H1 (cell line): Measurements from ENCODE around the gene SH3PXD2B. TPM values are rescaled to one million over a fixed set of nuclear protein-coding genes. Genes with fewer than 3 reads are reported as not detected.

Experiments used
- CTCF ChIA-PET: fragments of 300-600 bp; sonication (Branson Sonifier 250); formaldehyde crosslinking; loops from one replicate; lab custom pipeline; 2021; ENCODE audit not compliant: partially characterized antibody; lab: Charles Lee
- POLR2A ChIA-PET: fragments of 300-600 bp; sonication (Branson Sonifier 250); formaldehyde crosslinking; loops from one replicate; lab custom pipeline; 2021; ENCODE audit warnings: inconsistent platforms; ENCODE audit not compliant: partially characterized antibody; lab: Charles Lee
- DNase-seq, 2 experiments: peaks; one replicate each; pipeline versions ENCODE4 v3.0.0 to v3.0.0-alpha.2; 2010 to 2022; ENCODE audit warnings: low spot score in 2 of 2, low read depth in 1 of 2, mixed read lengths in 1 of 2
- FAIRE-seq: peaks from 2 replicates; lab custom pipeline; 2011; peaks lifted over from hg19 to GRCh38; lab: Jason Lieb, UNC
- H2AFZ ChIP-seq: 2 replicates; pipeline ENCODE4 v1.8.1; 2012; ENCODE audit warnings: low read length, inconsistent platforms
- H2AK5ac ChIP-seq: 2 replicates; pipeline ENCODE4 v1.6.1; 2013; ENCODE audit warnings: low read depth, low read length
- H2BK120ac ChIP-seq: replicated peaks from 2 replicates; pipeline ENCODE3; 2013; ENCODE audit warnings: low read depth, low read length, inconsistent platforms
- H2BK12ac ChIP-seq: 2 replicates; pipeline ENCODE4 v1.6.1; 2013; ENCODE audit warnings: low read depth, low read length
- H2BK15ac ChIP-seq: 2 replicates; pipeline ENCODE4 v1.6.1; 2013; ENCODE audit warnings: low read length
- H2BK20ac ChIP-seq: 2 replicates; pipeline ENCODE4 v1.6.1; 2013; ENCODE audit warnings: low read length
- H2BK5ac ChIP-seq: 2 replicates; pipeline ENCODE4 v1.6.1; 2013; ENCODE audit warnings: low read depth, low read length
- H3K14ac ChIP-seq: 2 replicates; pipeline ENCODE4 v1.6.1; 2013; ENCODE audit warnings: inconsistent platforms; ENCODE audit not compliant: insufficient read length
- H3K18ac ChIP-seq: 2 replicates; pipeline ENCODE4 v1.6.1; 2013; ENCODE audit warnings: low read length; ENCODE audit errors: extremely low read depth
- H3K23ac ChIP-seq: 2 replicates; pipeline ENCODE4 v1.6.1; 2013; ENCODE audit warnings: inconsistent platforms; ENCODE audit not compliant: insufficient read length
- H3K23me2 ChIP-seq: 2 replicates; pipeline ENCODE4 v1.6.1; 2013; ENCODE audit warnings: low read depth, low read length
- H3K27ac ChIP-seq: 2 replicates; pipeline ENCODE4 v1.6.1; 2011; ENCODE audit warnings: low read depth, low read length, inconsistent platforms
- H3K27me3 ChIP-seq, 4 experiments: replicated peaks in 1 of 4; 1 replicate in 1 of 4; 2 replicates in 3 of 4; pipeline versions ENCODE4 v1.6.1 to v1.8.1; 2011 to 2013; ENCODE audit warnings: low read length in 3 of 4, mild to moderate bottlenecking in 3 of 4, inconsistent platforms in 2 of 4, mixed read lengths in 2 of 4, moderate library complexity in 1 of 4; ENCODE audit not compliant: control insufficient read depth in 3 of 4, insufficient read depth in 3 of 4; ENCODE audit errors: extremely low read depth in 1 of 4
- H3K36me3 ChIP-seq, 4 experiments: 2 replicates each; pipeline versions ENCODE4 v1.6.1 to v1.8.1; 2011 to 2013; ENCODE audit warnings: mild to moderate bottlenecking in 4 of 4, low read length in 3 of 4, moderate library complexity in 2 of 4, control low read depth in 1 of 4, inconsistent platforms in 1 of 4; ENCODE audit not compliant: insufficient read depth in 4 of 4, control insufficient read depth in 2 of 4
- H3K4ac ChIP-seq: replicated peaks from 2 replicates; pipeline ENCODE3; 2013; ENCODE audit warnings: low read length, low read depth, mixed read lengths, inconsistent platforms; ENCODE audit not compliant: insufficient read length
- H3K4me1 ChIP-seq, 4 experiments: replicated peaks in 1 of 4; 1 replicate in 1 of 4; 2 replicates in 3 of 4; pipeline versions ENCODE4 v1.6.1 to v1.8.1; 2011 to 2013; ENCODE audit warnings: low read length in 3 of 4, inconsistent platforms in 2 of 4, mixed read lengths in 1 of 4; ENCODE audit not compliant: insufficient read depth in 4 of 4, control insufficient read depth in 3 of 4
- H3K4me2 ChIP-seq, 2 experiments: 2 replicates each; pipeline versions ENCODE4 v1.6.1 to v1.8.1; 2011 to 2013; ENCODE audit warnings: low read depth in 2 of 2, low read length in 2 of 2, control low read depth in 1 of 2, inconsistent platforms in 1 of 2, mild to moderate bottlenecking in 1 of 2; ENCODE audit not compliant: insufficient read depth in 1 of 2
- H3K4me3 ChIP-seq, 4 experiments: fragments of 200-600, 300-600 bp in 1 of 4; sonication (generic), shearing (Covaris generic), sonication (Bioruptor Twin) in 1 of 4; 2 replicates each; pipeline versions ENCODE4 v1.5.1 to v1.8.1; 2011 to 2016; ENCODE audit warnings: low read length in 4 of 4, low read depth in 3 of 4, control low read depth in 2 of 4, inconsistent platforms in 2 of 4, mild to moderate bottlenecking in 2 of 4, mixed read lengths in 1 of 4, moderate library complexity in 1 of 4; ENCODE audit not compliant: insufficient read depth in 2 of 4; ENCODE audit errors: extremely low read depth in 1 of 4
- H3K56ac ChIP-seq: replicated peaks from 2 replicates; pipeline ENCODE3; 2013; ENCODE audit warnings: low read depth, mild to moderate bottlenecking, mixed read lengths, low read length, inconsistent platforms; ENCODE audit not compliant: insufficient read length
- H3K79me1 ChIP-seq: 2 replicates; pipeline ENCODE4 v1.6.1; 2013; ENCODE audit warnings: low read depth, low read length, control low read depth
- H3K79me2 ChIP-seq, 2 experiments: 2 replicates each; pipeline versions ENCODE4 v1.6.1 to v1.8.1; 2012 to 2013; ENCODE audit warnings: low read length in 2 of 2, mild to moderate bottlenecking in 2 of 2, inconsistent platforms in 1 of 2; ENCODE audit not compliant: insufficient read depth in 2 of 2, control insufficient read depth in 1 of 2
- H3K9ac ChIP-seq, 4 experiments: replicated peaks in 1 of 4; 1 replicate in 1 of 4; 2 replicates in 3 of 4; pipeline versions ENCODE4 v1.6.1 to v1.8.1; 2011 to 2013; ENCODE audit warnings: low read depth in 3 of 4, low read length in 3 of 4, control low read depth in 2 of 4, mild to moderate bottlenecking in 2 of 4, moderate library complexity in 2 of 4, inconsistent platforms in 1 of 4; ENCODE audit errors: extremely low read depth in 1 of 4
- H3K9me3 ChIP-seq, 2 experiments: 2 replicates each; pipeline versions ENCODE4 v1.6.1 to v1.8.1; 2012 to 2013; ENCODE audit warnings: mild to moderate bottlenecking in 2 of 2, moderate library complexity in 2 of 2, control low read depth in 1 of 2, inconsistent platforms in 1 of 2, low read depth in 1 of 2, low read length in 1 of 2, mixed read lengths in 1 of 2; ENCODE audit not compliant: insufficient read depth in 2 of 2
- H4K20me1 ChIP-seq, 2 experiments: replicated peaks in 1 of 2; 2 replicates each; pipeline versions ENCODE3 to v1.8.1; 2011 to 2013; ENCODE audit warnings: inconsistent platforms in 2 of 2, low read length in 2 of 2, mild to moderate bottlenecking in 1 of 2; ENCODE audit not compliant: insufficient read depth in 2 of 2, control insufficient read depth in 1 of 2
- H4K5ac ChIP-seq: 2 replicates; pipeline ENCODE4 v1.6.1; 2013; ENCODE audit warnings: low read length, low read depth, mixed read lengths, inconsistent platforms; ENCODE audit not compliant: insufficient read length
- H4K8ac ChIP-seq: 2 replicates; pipeline ENCODE4 v1.8.0; 2013; ENCODE audit warnings: mild to moderate bottlenecking, moderate library complexity, low read length, inconsistent platforms; ENCODE audit not compliant: insufficient read depth; ENCODE audit errors: extremely low read depth
- H4K91ac ChIP-seq: replicated peaks from 2 replicates; pipeline ENCODE3; 2013; ENCODE audit warnings: low read length, mixed read lengths, inconsistent platforms; ENCODE audit not compliant: insufficient read length
- ASH2L ChIP-seq: fragments of 200-600, 300-600 bp; sonication (generic); IDR thresholded peaks from one replicate; pipeline ENCODE4 v1.7.1; 2017; ENCODE audit warnings: low read length
- CREB1 ChIP-seq: IDR thresholded peaks from 2 replicates; pipeline ENCODE4 v1.6.1; 2012; ENCODE audit warnings: inconsistent platforms
- CTCF ChIP-seq, 3 experiments: IDR thresholded peaks; 1 replicate in 2 of 3; 2 replicates in 1 of 3; pipeline versions ENCODE4 v1.5.1 to v1.6.1; 2011; ENCODE audit warnings: low read length in 3 of 3, mild to moderate bottlenecking in 3 of 3, inconsistent platforms in 2 of 3, low read depth in 1 of 3, moderate library complexity in 1 of 3; ENCODE audit not compliant: insufficient read depth in 1 of 3; ENCODE audit errors: control extremely low read depth in 1 of 3
- RXRA ChIP-seq: IDR thresholded peaks from 2 replicates; pipeline ENCODE4 v1.6.1; 2011; ENCODE audit warnings: low read depth, mild to moderate bottlenecking, low read length, moderate library complexity; ENCODE audit not compliant: insufficient read depth
- SAP30 ChIP-seq: fragments of 300-600 bp; sonication (generic); IDR thresholded peaks from 2 replicates; pipeline ENCODE4 v1.7.1; 2012; ENCODE audit warnings: low read length, moderate library complexity, mild to moderate bottlenecking, inconsistent platforms; ENCODE audit not compliant: insufficient read depth, insufficient replicate concordance
- SRF ChIP-seq: IDR thresholded peaks from 2 replicates; pipeline ENCODE4 v1.6.1; 2011; ENCODE audit warnings: mild to moderate bottlenecking, low read depth, low read length, moderate library complexity
- WGBS, 2 experiments: shearing (Covaris generic) in 1 of 2; methylation state at CpG; one replicate each; pipeline versions ENCODE4 v1.1.6 to v1.1.7; 2013 to 2015; ENCODE audit warnings: low lambda C conversion rate in 2 of 2, mixed read lengths in 2 of 2, inconsistent platforms in 1 of 2, low coverage in 1 of 2, missing lambda C conversion rate in 1 of 2; ENCODE audit not compliant: insufficient replicate concordance in 2 of 2, insufficient coverage in 1 of 2, insufficient read length in 1 of 2; ENCODE audit errors: extremely low coverage in 1 of 2, missing lambda C conversion rate in 1 of 2; 5-methylcytosine and 5-hydroxymethylcytosine counted together
- polyA plus RNA-seq, 7 experiments: library from polyadenylated mRNA; depleted of rRNA in 3 of 7; stranded (reverse) in 5 of 7; unstranded in 2 of 7; fragments of >200 nt in 5 of 7; fragments of 200-250 nt in 2 of 7; gene quantifications; 1 replicate in 5 of 7; 2 replicates in 1 of 7; 4 replicates in 1 of 7; pipeline versions ENCODE4 v1.2.1 to v1.2.3, GENCODE V29; 2011 to 2013; ENCODE audit warnings: missing spikeins in 2 of 7, mixed read lengths in 2 of 7
- total RNA-seq: library from RNA; stranded (reverse); fragmentation: NEBNext Ultra II Directional; extraction: Animal tissue kit (Norgen Biotek cat#: 25700); gene quantifications from 2 replicates; pipeline ENCODE4 v1.2.1, GENCODE V29; 2021

SH3PXD2B gene
- total and polyA plus RNA-seq, 2 of the 8 experiments (the other 6 are each of a cell fraction or from before 2014, with no cell fraction given): 32.9 to 72.9 TPM

GRCh38 chr5:172370237-172370640, 84.1 kb downstream of the SH3PXD2B start:
- Histone ChIP-seq H3K79me2 (no peaks in the 10 kb centered on the region), H4K20me1 (peaks cover 0 to 2% of the 10 kb centered on the region in 2 experiments), H3K14ac (no peak overlapping the region), H3K27ac (no peak overlapping the region), H4K91ac (no peak overlapping the region), H2AFZ (no peak overlapping the region), H2AK5ac (no peak overlapping the region), H2BK15ac (no peak overlapping the region), H3K23ac (no peak overlapping the region), H3K4me3 (no peak overlapping the region), H2BK120ac (no peak overlapping the region), H2BK5ac (no peak overlapping the region), H3K9me3 (peaks cover 5 to 19% of the 10 kb centered on the region in 2 experiments), H3K4me2 (no peak overlapping the region), H2BK20ac (no peak overlapping the region), H4K8ac (no peak overlapping the region), H3K4me1 (no peaks in the 10 kb centered on the region), H4K5ac (no peak overlapping the region), H3K27me3 (no peaks in the 10 kb centered on the region), H3K9ac (no peak overlapping the region), H3K56ac (no peak overlapping the region), H2BK12ac (no peak overlapping the region), H3K36me3 (peaks cover 2 to 26% (median 12%) of the 10 kb centered on the region in 4 experiments; a peak in 6 of 8 replicates), H3K79me1 (no peaks in the 10 kb centered on the region; the same call in 1 of the 2 replicates), H3K18ac (no peak overlapping the region), H3K4ac (no peak overlapping the region), H3K23me2 (peaks cover 1% of the 10 kb centered on the region; the same call in 1 of the 2 replicates)
- ChIA-PET CTCF (interaction anchor here (0.6 to 2.5 kb wide), 24 partner anchors 11 to 326 kb away, joined by 3 to 19 read pairs (median 4); no protein-coding TSS in a partner anchor), POLR2A (no interaction called here)
- FAIRE-seq (no peak), DNase-seq (no peak)
- WGBS, 2 experiments: 98% methylated on average over 4 of the region's 4 CpGs; no CpG with 5 or more reads in 1 of the 2 experiments
- TF ChIP-seq ASH2L (no peak), CTCF (IDR thresholded peaks at IDR 0.05; ENCODE audit: control extremely low read depth in 1 of 3, insufficient read depth in 1 of 3, low read depth in 1 of 3, low read length in 3 of 3) (no peak), SRF (no peak), RXRA (no peak), SAP30 (no peak), CREB1 (no peak)
